Lung (tissue), 12 donors: Measurements from ENCODE around the gene UVSSA. TPM values are rescaled to one million over a fixed set of nuclear protein-coding genes. Genes with fewer than 3 reads are reported as not detected.
A peak's percentile ranks its signal among the peaks of the same experiment; 100 is the strongest.

Source experiments
- ATAC-seq: fragments of 200-7000 bp; cut with Tn5 transposase; one replicate; pipeline ENCODE4 v1.9.1; 2020; ENCODE audit warnings: moderate number of reproducible peaks; ENCODE audit not compliant: insufficient read depth, low FRiP score
- DNase-seq, 3 donors: peaks; one replicate each; pipeline ENCODE4 v3.0.0-alpha.2; 2013 to 2017
- H3K27ac ChIP-seq, 2 donors: one replicate each; pipeline ENCODE4 v1.5.1; 2013; ENCODE audit warnings: mild to moderate bottlenecking in 2 of 2, moderate library complexity in 2 of 2, control low read depth in 1 of 2, inconsistent platforms in 1 of 2, low read depth in 1 of 2, low read length in 1 of 2
- H3K27me3 ChIP-seq, 3 donors: one replicate each; pipeline ENCODE4 v1.5.1; 2013; ENCODE audit warnings: low read length in 2 of 3; ENCODE audit not compliant: control insufficient read depth in 3 of 3, insufficient read depth in 3 of 3
- H3K36me3 ChIP-seq, 4 donors: one replicate each; pipeline ENCODE4 v1.5.1; 2013; ENCODE audit warnings: low read length in 4 of 4, mild to moderate bottlenecking in 1 of 4, moderate library complexity in 1 of 4; ENCODE audit not compliant: control insufficient read depth in 4 of 4, insufficient read depth in 4 of 4
- H3K4me1 ChIP-seq, 5 donors: one replicate each; pipeline ENCODE4 v1.5.1; 2013; ENCODE audit warnings: low read length in 5 of 5, mild to moderate bottlenecking in 2 of 5, moderate library complexity in 1 of 5; ENCODE audit not compliant: control insufficient read depth in 5 of 5, insufficient read depth in 5 of 5
- H3K4me3 ChIP-seq: one replicate; pipeline ENCODE4 v1.5.1; 2013; ENCODE audit warnings: mild to moderate bottlenecking, control low read depth, moderate library complexity
- H3K9ac ChIP-seq, 2 donors: one replicate each; pipeline ENCODE4 v1.5.1; 2013; ENCODE audit warnings: low read length in 2 of 2, control low read depth in 1 of 2; ENCODE audit not compliant: insufficient read depth in 1 of 2
- H3K9me3 ChIP-seq, 4 donors: one replicate each; pipeline ENCODE4 v1.5.1; 2013; ENCODE audit warnings: low read length in 3 of 4, mild to moderate bottlenecking in 1 of 4, moderate library complexity in 1 of 4; ENCODE audit not compliant: control insufficient read depth in 4 of 4, insufficient read depth in 3 of 4
- WGBS, 2 donors: extraction: QIAGEN DNeasy Blood & Tissue Kit; methylation state at CpG; one replicate each; pipeline ENCODE4 v1.1.7; 2013; 5-methylcytosine and 5-hydroxymethylcytosine counted together
- polyA plus RNA-seq, 2 donors: library from polyadenylated mRNA; stranded (reverse); fragments of 200-250 nt; gene quantifications; one replicate each; pipeline ENCODE4 v1.2.1, GENCODE V29; 2013
- total RNA-seq, 2 donors: library from RNA; depleted of rRNA in 1 of 2; stranded (reverse); fragments of >200 nt in 1 of 2; gene quantifications; one replicate each; pipeline ENCODE4 v1.2.1, GENCODE V29; 2014 to 2021
- TF ChIP-seq, protein P1 (sequence below): IDR thresholded peaks from 2 replicates; pipeline ENCODE4 v1.5.1; 2012; ENCODE audit warnings: mild to moderate bottlenecking; ENCODE audit errors: control extremely low read depth, extremely low read depth
- donor health status: control.
- donor health status: control.
- donor health status: Bipolar disorder and iron deficiency.
- donor health status: healthy.
- donor health status: DM: yes; HTN: yes; CAD: no.

The UVSSA gene
- total and polyA plus RNA-seq, 4 donors: 9.8 to 50.9 (median 17.7) TPM

DNA sequence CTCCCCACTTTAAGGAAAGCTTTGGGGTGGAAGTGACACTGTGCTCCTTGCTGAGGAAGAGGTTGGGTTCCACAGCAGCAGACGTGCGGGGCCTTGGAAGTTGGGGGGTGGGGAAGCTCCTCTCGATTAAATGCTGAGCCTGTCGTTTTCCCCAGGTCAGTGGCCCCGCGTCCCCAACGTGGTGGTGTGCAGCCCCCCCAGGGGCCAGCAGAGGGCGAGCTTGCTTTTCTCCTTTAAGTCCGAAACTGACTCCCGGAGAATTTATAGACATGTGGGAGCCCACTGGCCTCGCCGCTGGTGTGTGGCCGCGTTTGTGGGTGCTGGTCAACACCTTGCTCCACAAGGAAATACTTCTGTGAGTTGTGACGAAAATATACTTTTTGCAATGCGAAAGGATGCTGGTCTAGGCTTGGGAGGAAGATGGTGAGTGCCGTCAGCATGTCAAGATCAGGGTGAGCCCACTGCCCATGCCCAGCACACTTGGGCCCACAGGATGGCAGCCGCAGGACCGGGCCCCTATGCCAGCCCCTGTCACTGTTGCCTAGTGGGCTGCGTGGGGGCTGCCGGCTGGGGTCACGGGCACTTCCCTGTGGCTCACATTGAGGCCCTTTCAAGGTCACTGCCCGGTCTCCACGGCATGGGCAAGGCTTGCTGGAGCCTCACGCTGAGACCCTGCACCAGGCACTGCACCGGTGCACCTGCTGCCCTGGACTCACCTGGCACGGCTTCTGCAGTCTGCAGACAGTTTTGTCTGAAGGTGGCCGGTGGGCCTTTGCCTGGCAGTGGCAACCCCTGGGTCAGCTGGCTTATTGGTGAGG, 9.4 kb downstream of the UVSSA start:
- Histone ChIP-seq H3K9ac (no peak overlapping the region), H3K36me3 (peaks cover 2 to 52% (median 3%) of the 10 kb centered on the region in 4 donors), H3K4me3 (no peak overlapping the region), H3K9me3 (no peaks in the 10 kb centered on the region), H3K4me1 (peaks cover 0 to 3% (median 0%) of the 10 kb centered on the region in 5 donors), H3K27ac (no peak overlapping the region), H3K27me3 (no peaks in the 10 kb centered on the region)
- TF ChIP-seq, protein P1, sequence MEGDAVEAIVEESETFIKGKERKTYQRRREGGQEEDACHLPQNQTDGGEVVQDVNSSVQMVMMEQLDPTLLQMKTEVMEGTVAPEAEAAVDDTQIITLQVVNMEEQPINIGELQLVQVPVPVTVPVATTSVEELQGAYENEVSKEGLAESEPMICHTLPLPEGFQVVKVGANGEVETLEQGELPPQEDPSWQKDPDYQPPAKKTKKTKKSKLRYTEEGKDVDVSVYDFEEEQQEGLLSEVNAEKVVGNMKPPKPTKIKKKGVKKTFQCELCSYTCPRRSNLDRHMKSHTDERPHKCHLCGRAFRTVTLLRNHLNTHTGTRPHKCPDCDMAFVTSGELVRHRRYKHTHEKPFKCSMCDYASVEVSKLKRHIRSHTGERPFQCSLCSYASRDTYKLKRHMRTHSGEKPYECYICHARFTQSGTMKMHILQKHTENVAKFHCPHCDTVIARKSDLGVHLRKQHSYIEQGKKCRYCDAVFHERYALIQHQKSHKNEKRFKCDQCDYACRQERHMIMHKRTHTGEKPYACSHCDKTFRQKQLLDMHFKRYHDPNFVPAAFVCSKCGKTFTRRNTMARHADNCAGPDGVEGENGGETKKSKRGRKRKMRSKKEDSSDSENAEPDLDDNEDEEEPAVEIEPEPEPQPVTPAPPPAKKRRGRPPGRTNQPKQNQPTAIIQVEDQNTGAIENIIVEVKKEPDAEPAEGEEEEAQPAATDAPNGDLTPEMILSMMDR: peak; percentile 42
- 57 to 63% methylated on average over 28 of the region's 28 CpGs for WGBS, 2 donors
- DNase-seq: peak; percentile 45 to 47 (median 46)
- ATAC-seq: peak; percentile 49

DNA sequence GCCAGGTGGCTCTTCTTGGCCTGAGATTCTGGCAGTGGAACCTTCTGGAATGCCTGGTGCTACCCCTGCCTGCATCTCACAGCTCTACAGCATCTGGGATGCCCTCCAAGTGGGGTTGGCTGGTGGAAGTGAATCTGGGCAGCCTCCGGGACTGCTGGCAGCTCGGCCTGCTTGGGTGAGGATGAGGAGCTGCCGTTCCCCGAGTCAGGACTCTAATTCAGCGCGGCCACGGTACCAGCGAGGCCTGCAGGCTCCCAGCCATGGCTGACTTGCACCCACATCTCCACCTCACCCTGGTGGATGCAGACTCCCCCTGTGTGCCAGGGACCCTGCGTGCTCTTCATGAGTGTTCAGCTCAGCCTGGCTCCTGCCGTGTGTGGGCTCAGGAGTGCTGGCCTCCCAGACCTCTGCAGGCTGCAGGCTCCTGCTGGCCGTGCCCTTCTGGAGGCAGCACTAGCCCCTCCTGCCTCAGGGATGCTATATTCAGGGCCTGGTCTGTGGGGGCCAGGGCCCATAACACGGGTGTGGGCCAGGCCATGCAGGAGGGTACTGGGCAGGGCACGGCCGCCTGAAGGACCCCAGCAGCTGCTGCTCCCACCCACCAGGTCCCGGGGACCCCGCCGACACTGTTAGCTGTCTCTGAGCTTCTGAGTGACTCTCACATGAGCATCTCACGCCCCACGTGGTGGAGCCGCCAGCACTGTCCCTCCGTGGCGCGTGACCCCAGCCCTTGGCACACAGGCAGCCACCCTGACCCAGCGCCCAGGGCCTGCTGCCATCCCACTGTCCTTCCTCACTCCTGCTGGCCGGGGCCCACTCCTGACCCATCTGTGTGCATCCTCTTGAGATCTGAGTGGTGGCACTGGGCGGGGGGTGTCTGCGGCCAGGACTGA, 10.6 kb downstream of the UVSSA start:
- no peaks in the 10 kb centered on the region for H3K9me3 ChIP-seq
- H3K27me3 ChIP-seq: no peaks in the 10 kb centered on the region
- no peak overlapping the region for H3K4me3 ChIP-seq
- ATAC-seq: no peak
- no peak overlapping the region for H3K27ac ChIP-seq
- WGBS, 2 donors: 95 to 97% methylated on average over 25 to 27 of the region's 27 CpGs
- TF ChIP-seq, protein P1: no peak
- H3K36me3 ChIP-seq: peaks cover 2 to 50% (median 3%) of the 10 kb centered on the region in 4 donors
- no peak for DNase-seq
- H3K4me1 ChIP-seq: peaks cover 0 to 3% (median 0%) of the 10 kb centered on the region in 5 donors
- no peak overlapping the region for H3K9ac ChIP-seq

DNA sequence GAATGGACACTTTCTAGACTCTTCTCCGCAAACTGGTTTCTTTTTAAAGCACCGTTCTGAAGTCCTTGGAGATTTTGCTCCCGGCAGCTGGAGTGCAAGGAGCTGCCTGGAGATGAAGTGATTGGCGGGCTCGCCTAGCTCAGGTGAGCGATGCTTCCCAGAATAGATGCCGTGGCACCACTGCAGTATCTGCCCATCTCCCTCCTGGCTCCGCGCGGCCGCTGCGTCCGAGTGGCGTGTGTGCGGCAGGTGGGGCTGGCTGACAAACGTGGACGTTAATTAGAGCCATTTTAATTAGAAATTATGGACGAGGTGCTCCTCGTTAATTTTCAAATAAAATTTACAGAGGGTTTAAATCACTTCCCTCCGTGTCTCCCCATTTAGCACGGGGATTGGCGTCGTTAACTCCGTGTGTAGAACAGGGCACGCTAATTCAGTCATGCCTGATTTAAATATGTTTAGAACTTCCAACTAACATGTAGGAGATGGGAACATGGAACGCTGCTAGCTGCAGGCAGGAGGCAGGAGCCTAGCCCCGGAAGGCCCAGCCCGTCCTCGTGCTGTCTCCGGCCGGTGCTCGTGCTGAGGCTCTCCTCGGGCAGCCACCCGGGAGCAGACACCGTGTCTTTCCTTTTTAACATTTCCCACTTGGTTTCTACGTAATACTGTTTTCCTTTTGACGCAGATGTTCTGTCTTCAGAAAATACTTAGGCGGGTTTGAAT, 11.6 kb downstream of the UVSSA start:
- no peak overlapping the region for H3K9ac ChIP-seq
- WGBS, 2 donors: 95% methylated on average over 38 of the region's 38 CpGs
- no peak overlapping the region for H3K4me3 ChIP-seq
- DNase-seq (no peak), ATAC-seq (no peak)
- H3K4me1 ChIP-seq: peaks cover 0 to 3% (median 0%) of the 10 kb centered on the region in 5 donors
- H3K27me3 ChIP-seq: no peaks in the 10 kb centered on the region
- TF ChIP-seq, protein P1: no peak
- H3K27ac ChIP-seq: no peak overlapping the region
- no peaks in the 10 kb centered on the region for H3K9me3 ChIP-seq
- peaks cover 2 to 43% (median 3%) of the 10 kb centered on the region in 4 donors for H3K36me3 ChIP-seq
